ENCODE measurements around the gene FHIT. TPM values are rescaled to one million over a fixed set of nuclear protein-coding genes. Genes with fewer than 3 reads are reported as not detected.
"Not testable (repeated sequence)": the region's sequence is repeated elsewhere in the genome, so short reads cannot be mapped to it uniquely, and the experiment has no call there.

FHIT gene
- total RNA-seq, 2 donors from 2014 or later = 8.7 to 12.7 TPM

GRCh38 chr3:61031503-61031902, 219.7 kb downstream of the FHIT start:
- ATAC-seq = no peak
- intact Hi-C loops (cut with DNase I) = no loop called here
- no peak for DNase-seq

- ATAC-seq (no peak), DNase-seq (no peak)
- intact Hi-C loops (cut with DNase I) = no loop called here
Measured at GRCh38 chr3:61030469-61031035, 220.7 kb downstream of the FHIT start.

- ATAC-seq = no peak
- intact Hi-C loops (cut with DNase I) = no loop called here
- no peak for DNase-seq
Measured at GRCh38 chr3:61029194-61029593, 222.1 kb downstream of the FHIT start.

- intact Hi-C loops (cut with DNase I) = no loop called here
- no peak for ATAC-seq
- DNase-seq = no peak
Measured at GRCh38 chr3:61018807-61019206, 232.4 kb downstream of the FHIT start.

- intact Hi-C loops (cut with DNase I); ATAC-seq; DNase-seq: not testable (repeated sequence)
Measured at GRCh38 chr3:61017028-61017427, 234.2 kb downstream of the FHIT start.

GRCh38 chr3:61015859-61016258, 235.4 kb downstream of the FHIT start:
- intact Hi-C loops (cut with DNase I) = no loop called here
- no peak for DNase-seq
- ATAC-seq = no peak

- DNase-seq (no peak), ATAC-seq (no peak)
- intact Hi-C loops (cut with DNase I) = no loop called here
Measured at GRCh38 chr3:61015408-61015807, 235.8 kb downstream of the FHIT start.

- intact Hi-C loops (cut with DNase I) = no loop called here
- ATAC-seq = peak; percentile 59 to 69
- DNase-seq = no peak
Measured at GRCh38 chr3:61008998-61009380, 242.3 kb downstream of the FHIT start.

- DNase-seq (no peak), ATAC-seq (no peak)
- intact Hi-C loops (cut with DNase I) = no loop called here
Measured at GRCh38 chr3:61008153-61008997, 242.9 kb downstream of the FHIT start.

- DNase-seq (no peak), ATAC-seq (no peak)
- intact Hi-C loops (cut with DNase I) = no loop called here
Measured at GRCh38 chr3:61005591-61005990, 245.7 kb downstream of the FHIT start.

GRCh38 chr3:60998858-60999257, 252.4 kb downstream of the FHIT start:
- ATAC-seq (no peak), DNase-seq (no peak)
- intact Hi-C loops (cut with DNase I) = no loop called here

GRCh38 chr3:60992395-60992794, 258.9 kb downstream of the FHIT start:
- ATAC-seq = peak; percentile 70 to 79
- intact Hi-C loops (cut with DNase I) = no loop called here
- no peak for DNase-seq

GRCh38 chr3:60990442-60990730, 260.9 kb downstream of the FHIT start:
- intact Hi-C loops (cut with DNase I) = no loop called here
- DNase-seq (no peak), ATAC-seq (no peak)

GRCh38 chr3:60989626-60990441, 261.4 kb downstream of the FHIT start:
- ATAC-seq = peak in 1 of 2 donors; percentile 42
- intact Hi-C loops (cut with DNase I) = no loop called here
- DNase-seq = no peak

GRCh38 chr3:60987191-60987590, 264.1 kb downstream of the FHIT start:
- ATAC-seq; intact Hi-C loops (cut with DNase I); DNase-seq: not testable (repeated sequence)

GRCh38 chr3:60986552-60986951, 264.7 kb downstream of the FHIT start:
- DNase-seq (no peak), ATAC-seq (peak; percentile 79 to 83)
- intact Hi-C loops (cut with DNase I) = no loop called here

GRCh38 chr3:60983906-60984305, 267.3 kb downstream of the FHIT start:
- DNase-seq (no peak), ATAC-seq (no peak)
- intact Hi-C loops (cut with DNase I) = no loop called here

GRCh38 chr3:60980342-60980692, 270.9 kb downstream of the FHIT start:
- intact Hi-C loops (cut with DNase I) = no loop called here
- no peak for DNase-seq
- ATAC-seq = no peak

- intact Hi-C loops (cut with DNase I) = no loop called here
- DNase-seq = no peak
- peak in 1 of 2 donors; percentile 22 for ATAC-seq
Measured at GRCh38 chr3:60979461-60980341, 271.6 kb downstream of the FHIT start.

Data from left cardiac atrium (tissue), 4 donors.